ENCODE results near the gene TDRD7.

GRCh38 chr9:97480749-97481148, 68.9 kb downstream of the TDRD7 start:
- no peak for TF ChIP-seq POLR2A (IDR thresholded peaks at IDR 0.05; ENCODE audit: low read depth, low read length)
- TF ChIP-seq POLR2AphosphoS5 (IDR thresholded peaks at IDR 0.05; ENCODE audit: low read depth, low read length) = no peak
- TF ChIP-seq TAF1 (IDR thresholded peaks at IDR 0.05; ENCODE audit: borderline replicate concordance, low read depth, low read length) = no peak
